SU-DHL-6 (cell line): Measurements from ENCODE around the gene KRTAP10-8.

ENCODE experiments used
- CTCF ChIP-seq: fragments of 200-600 bp; sonication (generic); IDR thresholded peaks from one replicate; pipeline ENCODE4 v1.5.1; 2017; ENCODE audit warnings: antibody characterized with exemption, mild to moderate bottlenecking, low read length, moderate library complexity; ENCODE audit not compliant: insufficient read depth, poor library complexity, severe bottlenecking
- EZH2phosphoT487 ChIP-seq: fragments of 200-600 bp; sonication (generic), shearing (Covaris generic); conservative IDR thresholded peaks from 2 replicates; pipeline ENCODE4 v1.6.1; 2018; ENCODE audit warnings: mild to moderate bottlenecking, antibody characterized with exemption, low read length, moderate library complexity, mixed read lengths

- TF ChIP-seq CTCF (no peak), EZH2phosphoT487 (no peak)
Observed at GRCh38 chr21:44569861-44570517, 41.9 kb upstream of the KRTAP10-8 start.
